ENCODE results near the gene LRRC7. TPM values are rescaled to one million over a fixed set of nuclear protein-coding genes. Genes with fewer than 3 reads are reported as not detected.

The LRRC7 gene
- total RNA-seq, 4 donors from 2014 or later = 11.1 to 21.3 (median 14.1) TPM

DNA sequence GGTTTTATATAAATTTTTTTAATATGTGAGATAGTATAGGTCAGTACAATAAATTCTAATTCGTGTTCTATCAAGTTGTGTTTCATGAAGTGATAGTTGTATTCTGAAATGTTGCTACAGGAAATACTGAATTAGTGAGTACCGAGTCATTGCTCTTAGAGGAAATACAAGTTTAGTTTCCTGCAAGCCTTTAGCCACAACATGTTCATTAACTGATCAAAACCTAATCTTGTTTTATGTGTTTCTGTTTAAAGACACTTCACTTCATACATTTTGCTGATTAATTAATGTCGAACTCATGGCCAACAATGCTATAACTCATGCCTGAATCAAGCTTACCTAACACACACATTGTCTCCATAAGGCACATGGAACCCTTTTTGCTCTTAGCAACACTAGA, 43.6 kb downstream of the LRRC7 start:
- H3K36me3 ChIP-seq = no peaks in the 10 kb centered on the region
- TF ChIP-seq, protein P1, sequence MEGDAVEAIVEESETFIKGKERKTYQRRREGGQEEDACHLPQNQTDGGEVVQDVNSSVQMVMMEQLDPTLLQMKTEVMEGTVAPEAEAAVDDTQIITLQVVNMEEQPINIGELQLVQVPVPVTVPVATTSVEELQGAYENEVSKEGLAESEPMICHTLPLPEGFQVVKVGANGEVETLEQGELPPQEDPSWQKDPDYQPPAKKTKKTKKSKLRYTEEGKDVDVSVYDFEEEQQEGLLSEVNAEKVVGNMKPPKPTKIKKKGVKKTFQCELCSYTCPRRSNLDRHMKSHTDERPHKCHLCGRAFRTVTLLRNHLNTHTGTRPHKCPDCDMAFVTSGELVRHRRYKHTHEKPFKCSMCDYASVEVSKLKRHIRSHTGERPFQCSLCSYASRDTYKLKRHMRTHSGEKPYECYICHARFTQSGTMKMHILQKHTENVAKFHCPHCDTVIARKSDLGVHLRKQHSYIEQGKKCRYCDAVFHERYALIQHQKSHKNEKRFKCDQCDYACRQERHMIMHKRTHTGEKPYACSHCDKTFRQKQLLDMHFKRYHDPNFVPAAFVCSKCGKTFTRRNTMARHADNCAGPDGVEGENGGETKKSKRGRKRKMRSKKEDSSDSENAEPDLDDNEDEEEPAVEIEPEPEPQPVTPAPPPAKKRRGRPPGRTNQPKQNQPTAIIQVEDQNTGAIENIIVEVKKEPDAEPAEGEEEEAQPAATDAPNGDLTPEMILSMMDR (IDR thresholded peaks at IDR 0.05) = no peak
- TF ChIP-seq EP300 (IDR thresholded peaks at IDR 0.05) (no peak), POLR2A (IDR thresholded peaks at IDR 0.05) (no peak)
- no peak overlapping the region for H3K4me3 ChIP-seq
- H3K27me3 ChIP-seq = no peaks in the 10 kb centered on the region
- WGBS, 2 donors = 60 to 66% methylated on average over 3 of the region's 3 CpGs
- no peak overlapping the region for H3K27ac ChIP-seq
- H3K9me3 ChIP-seq = no peaks in the 10 kb centered on the region
- H3K4me1 ChIP-seq = no peaks in the 10 kb centered on the region
- no peak for DNase-seq (ENCODE audit: low spot score in 2 of 2)

DNA sequence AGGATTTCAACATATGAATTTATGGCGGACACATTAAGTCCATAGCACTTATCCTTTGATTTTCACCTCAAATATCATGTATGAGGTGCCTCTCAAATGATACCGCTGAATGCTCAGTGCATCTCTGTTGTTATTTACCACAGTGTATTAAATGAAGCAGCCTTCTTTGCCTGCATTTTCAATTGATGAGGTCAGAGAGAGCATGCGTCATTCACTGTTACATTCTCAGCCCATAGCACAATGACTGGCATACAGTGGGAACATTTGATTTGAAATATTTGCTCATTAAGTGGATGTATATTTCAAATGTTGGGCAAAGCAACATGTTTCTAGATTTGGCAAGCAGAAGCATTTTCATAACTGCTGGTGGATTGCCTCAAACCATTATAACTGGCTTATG, 45.7 kb downstream of the LRRC7 start:
- Histone ChIP-seq H3K4me3 (no peak overlapping the region), H3K9me3 (peaks cover 0 to 7% (median 0%) of the 10 kb centered on the region in 4 donors), H3K36me3 (no peaks in the 10 kb centered on the region), H3K27me3 (no peaks in the 10 kb centered on the region), H3K27ac (no peak overlapping the region), H3K4me1 (no peaks in the 10 kb centered on the region)
- TF ChIP-seq EP300 (IDR thresholded peaks at IDR 0.05) = no peak
- no peak for TF ChIP-seq POLR2A (IDR thresholded peaks at IDR 0.05)
- no peak for DNase-seq (ENCODE audit: low spot score in 2 of 2)
- 71% methylated on average over 3 of the region's 3 CpGs for WGBS, 2 donors

GRCh38 chr1:69638673-69639072, 71.0 kb downstream of the LRRC7 start:
- H3K9me3 ChIP-seq = peaks cover 0 to 3% (median under 1%) of the 10 kb centered on the region in 4 donors
- no peaks in the 10 kb centered on the region for H3K27me3 ChIP-seq
- TF ChIP-seq, protein P1 (IDR thresholded peaks at IDR 0.05) = no peak
- TF ChIP-seq POLR2A (IDR thresholded peaks at IDR 0.05) = no peak
- no peak for TF ChIP-seq EP300 (IDR thresholded peaks at IDR 0.05)
- no peak overlapping the region for H3K4me3 ChIP-seq
- H3K36me3 ChIP-seq = no peaks in the 10 kb centered on the region
- 66 to 72% methylated on average over 1 of the region's 1 CpG for WGBS, 2 donors
- H3K27ac ChIP-seq = no peak overlapping the region
- no peak for DNase-seq (ENCODE audit: low spot score in 2 of 2)
- H3K4me1 ChIP-seq = no peaks in the 10 kb centered on the region

- Histone ChIP-seq H3K27me3 (no peaks in the 10 kb centered on the region), H3K4me3 (no peak overlapping the region), H3K4me1 (no peaks in the 10 kb centered on the region), H3K27ac (no peak overlapping the region), H3K9me3 (no peaks in the 10 kb centered on the region), H3K36me3 (no peaks in the 10 kb centered on the region)
- no peak for DNase-seq (ENCODE audit: low spot score in 2 of 2)
- no peak for TF ChIP-seq EP300 (IDR thresholded peaks at IDR 0.05)
- TF ChIP-seq, protein P1 (IDR thresholded peaks at IDR 0.05) = no peak
- TF ChIP-seq POLR2A (IDR thresholded peaks at IDR 0.05) = no peak
Measured at GRCh38 chr1:69639159-69639558, 71.4 kb downstream of the LRRC7 start.

DNA sequence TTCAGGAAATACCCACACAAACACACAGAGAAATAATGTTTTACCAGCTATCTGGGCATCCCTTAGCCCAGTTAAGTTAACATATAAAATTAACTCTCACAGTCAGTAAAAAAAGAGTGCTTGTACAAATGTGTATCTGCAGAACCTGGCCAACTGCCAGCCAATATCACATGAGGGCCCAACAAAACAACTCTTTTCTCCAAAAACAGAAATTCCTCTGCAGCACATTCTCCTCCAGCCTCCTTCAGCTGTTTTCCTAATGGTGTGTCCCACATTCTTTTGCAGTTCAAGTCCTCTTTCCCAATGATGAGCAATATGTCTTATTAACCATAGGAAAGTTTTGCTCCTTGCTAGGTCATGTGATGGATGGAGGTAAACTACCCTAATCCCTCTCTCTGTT, 75.5 kb downstream of the LRRC7 start:
- Histone ChIP-seq H3K27me3 (no peaks in the 10 kb centered on the region), H3K4me1 (no peaks in the 10 kb centered on the region), H3K27ac (no peak overlapping the region), H3K9me3 (no peaks in the 10 kb centered on the region), H3K36me3 (no peaks in the 10 kb centered on the region), H3K4me3 (no peak overlapping the region)
- no peak for DNase-seq (ENCODE audit: low spot score in 2 of 2)
- TF ChIP-seq, protein P1 (IDR thresholded peaks at IDR 0.05) = no peak
- TF ChIP-seq EP300 (IDR thresholded peaks at IDR 0.05) (no peak), POLR2A (IDR thresholded peaks at IDR 0.05) (no peak)

DNA sequence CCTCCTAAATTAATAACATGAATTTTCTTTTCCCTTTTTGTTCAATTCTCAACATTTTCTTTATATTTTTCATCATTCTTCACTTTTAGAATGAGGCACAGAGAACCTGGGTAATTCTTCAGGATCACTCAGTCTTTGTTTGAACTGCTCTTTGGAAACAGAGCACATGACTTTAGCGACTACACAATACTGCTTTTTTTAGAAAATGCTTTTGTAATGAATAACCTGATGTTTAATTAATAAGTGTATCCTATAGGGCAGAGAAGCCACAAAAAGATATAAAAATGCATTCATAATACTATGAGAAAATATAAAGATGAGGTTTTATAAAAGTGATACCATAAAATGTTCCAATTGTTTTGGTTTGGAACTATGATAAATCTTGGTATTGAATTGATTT, 77.8 kb downstream of the LRRC7 start:
- no peak for DNase-seq (ENCODE audit: low spot score in 2 of 2)
- TF ChIP-seq POLR2A (IDR thresholded peaks at IDR 0.05) (no peak), EP300 (IDR thresholded peaks at IDR 0.05) (no peak)
- TF ChIP-seq, protein P1 (IDR thresholded peaks at IDR 0.05) = no peak
- WGBS, 2 donors = 45 to 57% methylated on average over 1 of the region's 1 CpG
- H3K4me3 ChIP-seq = no peak overlapping the region
- no peaks in the 10 kb centered on the region for H3K9me3 ChIP-seq
- H3K27me3 ChIP-seq = no peaks in the 10 kb centered on the region
- H3K4me1 ChIP-seq = no peaks in the 10 kb centered on the region
- H3K36me3 ChIP-seq = no peaks in the 10 kb centered on the region
- H3K27ac ChIP-seq = no peak overlapping the region
